ENCODE data around the gene SOHLH1.
"Not testable (repeated sequence)": the region's sequence is repeated elsewhere in the genome, so short reads cannot be mapped to it uniquely, and the experiment has no call there.

- not testable (repeated sequence) for TF ChIP-seq EZH2 (IDR thresholded peaks at IDR 0.05); POLR2AphosphoS5 (IDR thresholded peaks at IDR 0.05; ENCODE audit: borderline replicate concordance, low read depth, low read length)
Observed at GRCh38 chr9:135672786-135673185, 26.5 kb downstream of the SOHLH1 start.

All from SK-N-MC (cell line).